Mammary epithelial cell (primary cell): ENCODE measurements around the gene RAET1G.

Experiments used
- CTCF ChIP-seq, 2 donors: IDR thresholded peaks in 1 of 2; conservative IDR thresholded peaks in 1 of 2; 2 replicates each; pipeline ENCODE4 v1.5.1; 2011 to 2012; ENCODE audit warnings: inconsistent platforms in 2 of 2, low read length in 2 of 2, mild to moderate bottlenecking in 2 of 2, control low read depth in 1 of 2, low read depth in 1 of 2; ENCODE audit not compliant: insufficient read depth in 1 of 2; ENCODE audit errors: extremely low read depth in 1 of 2
- EZH2 ChIP-seq: IDR thresholded peaks from 2 replicates; pipeline ENCODE4 v1.6.1; 2012; ENCODE audit warnings: low read length, inconsistent platforms, borderline replicate concordance

GRCh38 chr6:149922642-149923326 is at the start of gene RAET1G:
- TF ChIP-seq CTCF (conservative IDR thresholded peaks at IDR 0.05 in 1 of 2, IDR thresholded peaks at IDR 0.05 in 1 of 2; ENCODE audit: extremely low read depth in 1 of 2, insufficient read depth in 1 of 2, low read depth in 1 of 2, low read length in 2 of 2): no peak
- no peak for TF ChIP-seq EZH2
